ENCODE data around the gene COX7B. TPM values are rescaled to one million over a fixed set of nuclear protein-coding genes. Genes with fewer than 3 reads are reported as not detected.

The COX7B gene
- polyA plus RNA-seq, 3 donors, result 444 to 560 (median 526) TPM

GRCh38 chrX:77925764-77926163, 26.5 kb downstream of the COX7B start:
- H4K20me1 ChIP-seq (ENCODE audit: insufficient read depth, low read length), result no peaks in the 10 kb centered on the region
- peak overlapping the region in 1 of 2 donors; percentile 53 for H3K4me3 Mint-ChIP-seq
- no peak for DNase-seq
- H3K36me3 ChIP-seq (replicated peaks in 1 of 2; ENCODE audit: control insufficient read depth in 1 of 2, insufficient read depth in 2 of 2, low read length in 2 of 2), result no peaks in the 10 kb centered on the region
- H3K79me2 ChIP-seq (ENCODE audit: insufficient read depth, low read length), result peaks cover 7% of the 10 kb centered on the region
- peak overlapping the region; percentile 17 for H3K4me2 ChIP-seq (replicated peaks; ENCODE audit: extremely low read depth, low read length, poor library complexity, severe bottlenecking)
- no peak overlapping the region for H3K9ac ChIP-seq (ENCODE audit: insufficient read depth, low read length, poor library complexity, severe bottlenecking)
- H3K9me3 Mint-ChIP-seq, result peaks cover 0 to 1% (median 0%) of the 10 kb centered on the region in 7 donors
- H3K4me1 ChIP-seq (ENCODE audit: control insufficient read depth in 1 of 2, insufficient read depth in 2 of 2, low read length in 2 of 2), result peaks cover 5 to 11% of the 10 kb centered on the region in 2 donors
- H3K27me3 ChIP-seq (ENCODE audit: control insufficient read depth in 2 of 2, insufficient read depth in 2 of 2, low read length in 2 of 2), result no peaks in the 10 kb centered on the region
- no peak overlapping the region for H3K27ac ChIP-seq (ENCODE audit: low read depth in 1 of 2, low read length in 2 of 2)
- intact Hi-C loops (cut with micrococcal nuclease), result no loop called here
- WGBS (ENCODE audit: insufficient coverage), result no CpG with 5 or more reads among the region's 3 CpGs
- peak overlapping the region in 1 of 3 experiments; percentile 7 for H3K4me3 ChIP-seq (replicated peaks in 1 of 3; ENCODE audit: low read depth in 2 of 3, low read length in 3 of 3)
- H3K4me1 Mint-ChIP-seq, result peaks cover 10% of the 10 kb centered on the region
- H3K36me3 Mint-ChIP-seq, result peaks cover 3 to 6% of the 10 kb centered on the region in 2 donors
- no peaks in the 10 kb centered on the region for H3K9me3 ChIP-seq (replicated peaks in 1 of 2; ENCODE audit: control insufficient read depth in 1 of 2, insufficient read depth in 1 of 2, low read length in 2 of 2)
- TF ChIP-seq CTCF (IDR thresholded peaks at IDR 0.05), result no peak
- peaks cover 0 to 3% (median 0%) of the 10 kb centered on the region in 3 donors for H3K27me3 Mint-ChIP-seq (ENCODE audit: low read depth in 3 of 3)
- H2AFZ ChIP-seq (ENCODE audit: insufficient read depth, low read depth, low read length, poor library complexity, severe bottlenecking), result no peak overlapping the region
- H3K27ac Mint-ChIP-seq, result peak overlapping the region in 1 of 7 donors; percentile 32

- Histone ChIP-seq H3K4me1 (ENCODE audit: control insufficient read depth in 1 of 2, insufficient read depth in 2 of 2, low read length in 2 of 2) (peaks cover 7 to 11% of the 10 kb centered on the region in 2 donors), H3K36me3 (replicated peaks in 1 of 2; ENCODE audit: control insufficient read depth in 1 of 2, insufficient read depth in 2 of 2, low read length in 2 of 2) (no peaks in the 10 kb centered on the region), H3K9me3 (replicated peaks in 1 of 2; ENCODE audit: control insufficient read depth in 1 of 2, insufficient read depth in 1 of 2, low read length in 2 of 2) (no peaks in the 10 kb centered on the region), H3K4me2 (replicated peaks; ENCODE audit: extremely low read depth, low read length, poor library complexity, severe bottlenecking) (no peak overlapping the region), H3K4me3 (replicated peaks in 1 of 3; ENCODE audit: low read depth in 2 of 3, low read length in 3 of 3) (no peak overlapping the region), H3K27me3 (ENCODE audit: control insufficient read depth in 2 of 2, insufficient read depth in 2 of 2, low read length in 2 of 2) (no peaks in the 10 kb centered on the region), H2AFZ (ENCODE audit: insufficient read depth, low read depth, low read length, poor library complexity, severe bottlenecking) (no peak overlapping the region), H4K20me1 (ENCODE audit: insufficient read depth, low read length) (no peaks in the 10 kb centered on the region), H3K27ac (ENCODE audit: low read depth in 1 of 2, low read length in 2 of 2) (no peak overlapping the region), H3K9ac (ENCODE audit: insufficient read depth, low read length, poor library complexity, severe bottlenecking) (no peak overlapping the region), H3K79me2 (ENCODE audit: insufficient read depth, low read length) (no peaks in the 10 kb centered on the region)
- no peak for TF ChIP-seq CTCF (IDR thresholded peaks at IDR 0.05)
- peak in 2 of 3 donors; percentile 8 to 18 for DNase-seq
- Mint-ChIP-seq H3K4me3 (no peak overlapping the region), H3K9me3 (peaks cover 0 to 8% (median 0%) of the 10 kb centered on the region in 7 donors), H3K27me3 (ENCODE audit: low read depth in 3 of 3) (peaks cover 0 to 3% (median 0%) of the 10 kb centered on the region in 3 donors), H3K27ac (no peak overlapping the region), H3K36me3 (peaks cover 3 to 6% of the 10 kb centered on the region in 2 donors), H3K4me1 (peaks cover 7% of the 10 kb centered on the region)
- intact Hi-C loops (cut with micrococcal nuclease), result no loop called here
- WGBS (ENCODE audit: insufficient coverage), result no CpG with 5 or more reads among the region's 1 CpG
Measured at GRCh38 chrX:77930581-77930980, 31.3 kb downstream of the COX7B start.
